HS-5 (cell line): ENCODE data around the gene HADH.
"Not testable (repeated sequence)": the region's sequence is repeated elsewhere in the genome, so short reads cannot be mapped to it uniquely, and the experiment has no call there.

Source experiments
- DNase-seq: peaks from one replicate; pipeline ENCODE4 v3.0.0-alpha.2; 2012; ENCODE audit warnings: low read depth

Gene HADH

DNA sequence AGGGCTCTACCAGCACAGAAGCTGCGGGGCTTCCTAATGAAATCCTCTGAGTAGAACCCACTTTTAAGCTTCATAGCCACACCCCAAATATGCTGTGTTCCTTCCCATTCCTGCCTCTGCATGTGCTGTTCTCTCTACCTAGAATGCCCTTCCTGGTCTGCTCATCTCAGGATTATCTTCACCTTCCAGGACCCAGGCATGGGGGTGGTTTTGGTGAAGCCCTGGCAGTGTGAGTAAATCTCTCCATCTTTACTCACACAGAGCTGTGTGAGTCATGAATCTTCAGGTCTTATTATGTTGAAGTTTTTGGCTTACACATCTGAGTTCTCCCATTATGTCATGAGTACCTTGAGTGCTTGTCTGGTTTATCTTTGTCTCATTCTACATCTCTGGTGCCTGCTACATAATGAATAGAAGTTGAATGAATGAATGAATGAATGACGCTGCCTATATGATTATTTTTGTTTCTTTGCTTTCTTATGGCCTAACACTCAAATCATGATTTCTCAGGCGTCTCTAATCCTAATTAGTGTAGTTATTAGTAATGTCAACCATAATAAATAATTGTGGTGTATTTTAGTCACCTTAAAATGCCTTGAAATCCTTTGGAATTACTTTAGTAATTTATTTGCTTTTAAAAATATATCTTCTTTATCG lies 41.9 kb downstream of the HADH start:
- DNase-seq, result no peak

DNA sequence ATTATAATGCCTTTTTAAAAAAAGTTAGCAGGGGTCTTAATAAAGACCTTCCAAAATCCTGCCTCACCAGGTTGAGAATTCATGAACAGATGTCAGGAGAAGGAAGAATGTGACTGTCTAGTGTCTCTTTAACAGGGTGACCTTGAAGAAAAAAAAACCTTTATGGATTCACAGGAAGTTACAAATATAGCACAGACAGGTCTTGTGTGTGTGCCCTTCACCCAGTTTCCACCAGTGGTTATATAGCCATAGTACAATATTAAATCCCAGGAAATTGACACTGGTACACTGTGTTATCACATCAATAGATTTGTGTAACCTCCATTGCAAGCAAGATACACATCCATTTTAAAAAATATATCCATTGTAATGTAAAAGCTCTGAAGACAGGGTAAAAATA lies 43.7 kb downstream of the HADH start:
- DNase-seq, result no peak

DNA sequence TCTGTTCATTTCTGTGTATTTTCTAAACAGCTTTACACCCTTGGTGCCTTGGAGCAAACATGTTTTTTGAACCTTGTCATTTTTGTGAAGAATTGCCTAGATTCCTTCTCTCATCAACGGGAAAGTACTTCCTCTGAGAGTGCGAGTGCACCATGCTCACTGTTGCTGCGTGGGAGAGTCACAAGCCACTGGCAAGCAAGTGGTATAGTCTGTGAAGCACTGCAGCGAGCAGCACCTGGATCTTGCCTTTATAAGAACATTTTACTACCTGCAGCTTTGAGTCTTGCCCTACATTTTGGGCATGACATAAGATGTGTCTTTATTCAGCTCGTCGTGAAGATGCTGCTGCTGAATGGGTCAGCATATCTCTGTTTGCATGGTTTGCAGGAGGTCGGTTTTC lies 44.9 kb downstream of the HADH start:
- no peak for DNase-seq

DNA sequence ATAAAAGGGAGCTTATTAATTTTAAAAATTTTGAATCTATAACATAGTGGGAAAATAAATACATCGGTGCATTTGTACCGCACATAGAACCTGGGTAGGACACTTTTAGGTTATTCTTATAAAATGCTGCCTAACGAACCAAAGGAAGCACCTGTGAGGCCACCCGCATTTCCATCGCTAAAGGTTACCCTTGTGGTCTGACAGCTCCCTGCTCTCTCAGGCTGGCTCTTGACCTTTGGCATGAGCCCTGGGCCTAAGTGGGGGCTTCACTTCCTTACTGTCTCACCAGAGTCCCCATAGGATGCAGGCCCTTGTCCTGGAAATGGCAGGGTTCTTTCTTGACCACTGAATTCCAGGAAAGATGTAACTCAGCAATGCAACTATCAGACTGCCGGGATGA lies 46.0 kb downstream of the HADH start:
- DNase-seq, result no peak

DNA sequence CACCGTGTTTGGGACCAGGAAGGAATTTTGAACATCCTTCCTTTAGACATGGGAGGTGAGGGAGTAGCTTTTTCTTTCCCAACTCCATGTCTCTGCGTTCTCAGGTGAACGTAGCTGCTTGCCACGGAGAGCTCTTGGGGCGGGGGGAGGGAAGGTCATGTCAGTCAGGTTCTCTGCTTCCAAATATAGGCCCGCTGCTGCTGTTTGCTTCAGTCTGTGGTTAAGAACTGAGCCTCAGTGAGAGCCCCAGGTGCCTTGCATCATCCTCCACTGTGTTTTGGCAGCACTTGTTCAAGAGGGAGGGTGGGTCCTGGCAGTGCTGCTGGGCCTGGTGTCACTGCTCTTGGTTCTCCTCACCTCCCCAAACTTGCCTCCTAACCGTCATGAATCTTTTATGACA lies 46.5 kb downstream of the HADH start:
- no peak for DNase-seq

DNA sequence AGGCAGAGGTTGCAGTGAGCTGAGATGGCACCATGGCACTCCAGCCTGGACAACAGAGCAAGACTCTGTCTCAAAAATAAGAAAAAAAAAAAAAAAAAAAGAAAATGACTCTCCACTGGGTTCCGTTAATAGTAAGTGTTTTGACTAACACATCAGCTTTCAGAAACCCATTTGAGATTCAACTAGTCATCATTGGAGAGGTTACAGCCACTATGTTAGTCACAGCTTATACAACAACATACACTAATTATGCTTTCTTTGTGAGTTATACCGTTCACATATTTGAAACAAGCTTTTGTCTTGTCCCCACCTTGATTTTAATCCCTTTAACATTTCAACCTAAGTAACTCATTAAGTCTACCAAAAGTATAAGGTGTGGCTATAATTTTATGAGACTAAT lies 48.2 kb downstream of the HADH start:
- DNase-seq, result no peak

DNA sequence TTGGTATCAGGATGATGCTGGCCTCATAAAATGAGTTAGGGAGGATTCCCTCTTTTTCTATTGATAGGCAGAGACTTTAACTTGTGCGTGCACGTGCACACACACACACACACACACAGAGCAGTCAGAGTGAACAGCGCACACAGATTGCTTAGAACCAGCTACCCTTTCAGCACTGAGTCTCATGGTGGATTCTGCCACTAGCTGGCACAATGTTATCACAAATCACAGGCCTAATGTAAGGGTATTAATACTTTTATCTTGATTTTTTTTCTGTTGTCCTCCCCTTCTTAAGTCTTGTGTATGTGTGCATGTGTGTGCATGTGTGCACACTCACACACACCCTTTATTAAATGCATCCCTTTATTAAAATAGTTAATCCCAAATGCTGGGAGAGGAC lies 53.2 kb downstream of the HADH start:
- no peak for DNase-seq

DNA sequence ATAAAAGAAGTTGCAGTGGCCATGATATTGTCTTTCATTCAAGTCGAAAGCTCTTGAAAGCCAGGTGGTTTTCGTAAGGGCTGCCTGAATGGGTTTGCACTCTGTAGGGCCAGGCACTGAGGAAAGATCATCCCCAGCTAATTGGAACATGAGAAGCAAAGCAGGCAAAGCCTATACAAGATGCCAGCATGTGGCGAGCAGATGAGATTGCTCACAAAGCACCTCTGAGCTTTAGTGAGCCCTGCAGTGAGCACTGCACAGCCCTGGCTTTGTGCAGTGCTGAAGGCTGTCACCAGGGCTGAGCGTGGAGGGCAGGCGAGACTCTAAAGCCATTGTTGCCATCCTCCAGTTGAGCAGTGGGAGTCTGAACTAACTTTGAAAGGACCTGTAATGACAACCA lies 53.8 kb downstream of the HADH start:
- no peak for DNase-seq

DNA sequence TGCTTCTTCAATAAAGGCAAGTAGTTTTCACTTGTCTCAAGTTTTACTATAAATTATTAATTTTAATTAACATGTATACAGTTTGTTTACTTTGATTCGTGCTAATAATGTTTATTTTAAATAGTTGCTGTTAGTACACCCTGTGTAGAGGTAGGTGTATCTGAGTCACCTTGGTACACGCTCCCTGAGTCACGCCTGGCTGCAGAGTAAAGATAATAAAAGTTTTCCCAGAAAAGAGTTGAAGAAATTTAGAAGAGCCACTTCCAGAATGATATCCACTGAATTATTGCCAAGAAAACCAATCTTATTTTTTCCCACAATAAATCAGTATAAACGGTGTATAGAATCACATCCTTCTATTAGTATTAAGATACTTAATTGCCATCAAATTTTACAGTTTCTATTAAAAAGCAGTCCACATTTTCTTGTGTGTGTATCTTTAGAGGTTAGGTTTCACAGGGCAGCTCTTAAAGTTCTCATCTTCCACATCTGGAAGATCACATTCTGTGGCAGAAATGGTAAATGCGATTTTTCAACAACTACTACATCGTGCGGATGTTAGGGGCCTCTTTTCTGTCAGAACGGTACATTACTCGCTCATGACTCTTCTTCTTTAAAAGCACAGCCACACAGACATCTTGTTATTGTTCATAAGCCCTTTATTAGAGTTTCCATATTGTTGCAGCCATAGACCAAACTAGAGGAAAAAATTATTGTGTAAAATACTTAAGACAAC lies 55.4 kb downstream of the HADH start:
- DNase-seq, result no peak

DNA sequence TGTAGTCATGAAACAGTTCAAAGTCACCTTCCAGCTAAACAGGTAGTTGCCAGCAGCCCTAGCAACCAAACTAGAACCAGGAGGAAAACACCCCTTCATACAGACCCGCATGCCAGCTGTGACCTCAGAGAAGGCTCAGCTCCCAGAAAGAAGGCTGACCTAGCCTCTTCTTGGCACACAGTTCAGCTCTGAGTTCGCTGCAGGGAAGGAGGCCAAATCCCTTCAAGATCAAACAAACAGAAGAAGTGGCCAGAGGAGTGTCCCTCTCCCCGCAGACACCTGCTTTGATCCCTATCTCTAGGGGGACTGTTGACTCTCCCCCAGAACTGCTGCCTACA lies 56.0 kb downstream of the HADH start:
- DNase-seq, result no peak

DNA sequence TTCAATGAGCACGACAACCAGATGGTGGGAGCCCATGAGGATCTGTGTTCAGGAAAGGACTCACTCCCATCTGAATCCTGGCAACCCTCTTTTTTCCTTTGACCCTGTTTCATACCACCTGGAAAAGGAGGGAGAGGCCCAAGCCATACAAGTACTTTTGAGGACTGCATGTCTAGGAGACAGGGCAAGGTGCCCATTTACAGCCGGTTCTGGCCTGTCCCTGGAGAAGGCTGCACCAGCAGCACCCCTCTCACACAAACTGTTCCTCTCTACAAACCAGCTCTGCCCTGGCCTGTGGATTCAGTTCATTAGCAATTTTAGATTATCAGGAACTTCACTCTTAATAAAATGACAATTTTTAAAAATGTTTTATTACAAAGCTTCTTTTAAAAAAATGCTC lies 57.5 kb downstream of the HADH start:
- DNase-seq, result no peak

DNA sequence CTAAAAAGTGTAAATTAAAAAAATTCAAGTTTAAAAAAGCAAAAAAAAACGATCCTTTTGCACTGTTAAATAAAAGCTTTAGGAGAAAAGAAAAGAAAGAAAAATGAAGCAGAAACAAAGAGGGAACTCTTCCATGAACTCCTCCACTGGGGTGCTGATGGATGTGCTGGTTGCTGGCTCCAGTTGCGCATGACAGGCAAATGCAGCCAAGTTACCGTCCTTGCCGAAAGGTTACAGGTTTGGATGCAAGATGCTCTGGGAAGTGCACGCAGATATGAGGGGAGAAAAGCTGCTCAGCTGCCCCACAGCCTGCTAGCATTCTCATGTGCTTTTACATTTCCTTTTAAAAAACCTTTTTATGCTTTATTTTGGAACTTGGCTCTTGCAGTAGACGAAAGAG lies 58.5 kb downstream of the HADH start:
- DNase-seq, result no peak

DNA sequence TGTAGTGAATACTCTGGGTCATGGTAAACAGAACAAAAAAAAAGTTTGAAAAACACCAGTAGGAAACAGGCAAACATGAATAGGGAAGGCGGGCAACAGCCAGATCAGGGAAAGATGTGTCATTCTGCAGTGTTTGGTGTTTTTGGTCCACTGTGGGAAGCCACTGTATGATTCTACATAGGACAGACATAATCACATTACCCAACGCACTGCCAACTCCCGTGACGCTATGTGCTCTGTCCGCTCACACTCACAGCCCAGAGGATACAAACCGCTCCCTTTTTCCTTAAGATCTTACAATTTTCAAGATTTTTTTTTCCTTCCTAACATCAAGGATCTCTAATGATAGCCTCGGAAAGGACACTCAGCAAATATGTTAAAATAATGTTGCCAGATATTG lies 59.3 kb downstream of the HADH start:
- DNase-seq, result no peak

DNA sequence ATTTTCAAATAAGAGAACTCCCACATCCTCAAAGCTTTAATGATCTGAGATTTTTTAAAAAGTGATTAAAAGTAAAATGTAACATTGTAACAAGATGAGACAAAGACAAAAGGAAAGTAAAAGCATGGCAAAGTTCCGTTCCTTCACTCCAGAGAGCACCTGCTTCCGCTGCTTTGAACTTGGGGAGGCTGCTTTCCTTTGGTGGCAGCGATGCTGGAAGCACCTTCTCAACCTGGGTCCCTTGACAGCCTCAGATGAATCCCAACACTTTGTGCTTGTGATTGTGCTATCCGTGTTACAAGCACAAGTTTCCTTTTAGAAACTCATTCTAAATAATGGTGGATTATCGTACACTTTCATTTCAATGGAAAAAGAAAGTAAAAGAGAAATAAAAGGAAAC lies 59.7 kb downstream of the HADH start:
- DNase-seq, result no peak

DNA sequence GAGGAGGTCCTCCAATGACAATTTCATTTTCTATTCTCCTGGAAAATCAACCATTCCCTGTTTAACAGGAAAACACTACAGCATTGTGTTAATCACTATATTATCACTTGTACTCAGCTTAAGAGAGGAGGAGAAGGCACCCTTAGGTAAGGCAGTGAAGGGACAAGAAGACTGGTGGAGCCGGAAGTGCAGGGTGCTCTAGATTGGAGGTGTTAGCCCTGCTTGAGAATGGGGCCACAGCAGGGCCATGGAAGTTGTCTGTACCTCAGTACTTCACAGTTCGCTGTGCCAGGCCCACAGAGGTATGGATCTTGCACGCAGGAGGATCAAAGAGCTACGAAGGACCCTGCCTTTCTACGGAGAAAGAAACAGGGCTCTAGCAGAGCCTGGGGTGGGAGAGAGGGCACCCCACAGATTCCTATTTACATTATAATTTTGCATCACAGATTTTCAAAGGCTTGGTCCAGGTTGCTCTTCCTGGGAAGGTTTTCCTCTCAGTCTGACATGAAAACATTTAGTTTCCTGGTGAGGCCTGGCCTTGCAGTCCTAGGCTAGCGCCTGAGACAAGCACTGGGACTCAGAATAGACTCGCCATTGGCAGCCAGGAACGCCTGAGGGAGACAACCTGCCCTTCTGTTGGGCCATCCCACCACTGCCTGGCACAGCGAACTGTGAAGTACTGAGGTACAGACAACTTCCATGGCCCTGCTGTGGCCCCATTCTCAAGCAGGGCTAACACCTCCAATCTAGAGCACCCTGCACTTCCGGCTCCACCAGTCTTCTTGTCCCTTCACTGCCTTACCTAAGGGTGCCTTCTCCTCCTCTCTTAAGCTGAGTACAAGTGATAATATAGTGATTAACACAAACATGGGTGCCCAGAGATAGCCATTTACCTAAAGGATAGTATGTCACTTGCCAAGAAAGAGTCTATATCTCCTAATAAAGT lies 60.8 kb downstream of the HADH start:
- DNase-seq, result not testable (repeated sequence)

DNA sequence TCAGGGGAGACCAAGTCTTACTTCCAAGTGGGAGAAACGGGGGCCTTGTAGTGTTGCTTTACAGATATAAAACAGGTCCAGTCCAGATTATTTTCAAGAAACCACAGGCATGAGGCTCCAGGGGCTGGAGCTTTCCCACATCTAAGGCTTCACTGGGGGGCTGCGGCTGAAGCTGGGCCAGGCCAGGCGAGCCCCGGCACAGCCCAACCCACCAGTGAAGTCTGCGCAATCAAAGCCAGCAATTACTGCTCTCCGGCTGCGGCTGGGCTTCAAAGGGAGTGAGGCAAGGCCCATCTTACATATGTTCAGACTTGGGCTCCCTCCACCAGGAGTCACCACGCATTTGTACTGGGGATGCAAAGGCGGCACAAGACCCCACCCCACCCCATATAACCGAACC lies 61.7 kb downstream of the HADH start:
- no peak for DNase-seq

DNA sequence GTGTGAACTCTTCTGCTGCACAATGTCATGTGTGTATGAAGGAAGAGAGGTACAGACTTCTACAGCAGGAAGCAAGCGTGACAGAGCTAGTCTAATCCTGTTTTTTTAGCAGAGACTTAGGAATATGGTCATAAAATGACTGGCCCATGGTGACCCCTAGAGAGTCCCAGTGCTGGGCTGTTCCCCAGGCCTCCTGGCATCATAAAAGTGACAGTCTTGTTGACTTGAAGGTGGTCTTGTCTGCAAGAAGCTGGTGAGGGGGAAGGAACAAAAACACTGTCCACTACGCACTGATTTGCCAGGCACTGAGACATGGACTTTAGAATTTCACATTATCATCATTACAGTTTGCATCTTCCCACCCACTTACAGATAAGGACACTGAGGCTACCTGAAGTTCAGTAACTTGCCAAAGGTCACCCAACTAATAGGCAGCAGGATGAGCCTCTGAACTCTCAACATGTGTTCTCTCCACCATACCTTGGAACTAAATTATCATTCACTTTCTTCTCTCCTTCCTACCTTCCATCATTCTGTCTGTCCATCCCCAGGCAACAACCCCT lies 63.0 kb downstream of the HADH start:
- no peak for DNase-seq

DNA sequence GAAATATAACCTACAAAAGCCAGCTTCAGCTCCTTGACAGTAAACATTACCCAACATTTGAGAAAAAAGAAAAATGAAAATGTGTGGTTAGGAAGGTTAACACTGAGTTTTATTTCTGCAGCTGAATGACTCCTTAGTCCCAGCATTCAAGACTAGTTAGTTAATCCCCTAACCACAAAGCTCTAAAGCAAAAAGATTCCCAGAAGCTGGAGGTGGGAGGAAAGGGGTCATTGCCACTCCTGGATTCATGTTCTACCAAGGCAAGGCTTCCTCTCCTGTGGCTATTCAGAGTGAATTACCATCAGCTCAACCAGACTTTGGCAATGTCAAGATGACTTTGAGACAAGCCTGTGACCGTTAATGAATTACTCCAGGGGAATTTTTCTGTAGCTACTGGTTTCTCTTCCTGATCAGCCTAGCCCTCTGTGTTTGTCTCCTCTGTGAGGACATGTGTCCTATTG lies 63.6 kb downstream of the HADH start:
- DNase-seq, result no peak

DNA sequence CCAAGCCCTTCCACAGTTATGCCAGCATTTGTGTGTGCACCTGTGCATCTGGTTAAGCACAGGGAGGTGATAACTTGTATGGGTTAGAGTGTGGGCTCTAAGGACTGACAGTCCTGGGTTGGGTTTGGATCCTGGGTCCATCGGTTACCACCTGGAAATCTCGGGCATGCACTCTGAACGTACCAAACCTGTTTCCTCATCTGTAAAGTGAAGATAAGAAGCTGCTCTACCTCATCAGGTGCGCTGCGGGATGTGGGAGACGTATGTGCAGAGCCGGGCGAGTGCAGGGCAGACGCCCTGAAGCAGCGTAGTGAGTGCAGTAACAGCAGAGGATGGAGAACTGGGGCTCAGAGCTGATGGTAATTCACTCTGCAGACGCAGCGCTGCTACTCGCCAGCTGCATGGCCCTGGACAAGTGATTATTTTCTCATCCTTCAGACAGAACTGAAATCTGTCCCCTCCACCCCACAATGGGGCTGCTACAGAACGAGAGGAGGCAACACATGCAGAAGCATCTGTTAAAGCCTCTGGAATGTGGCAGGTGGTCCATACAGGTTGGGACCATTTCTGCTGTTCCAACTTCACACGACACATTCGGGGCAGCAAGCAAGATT lies 64.4 kb downstream of the HADH start:
- DNase-seq, result no peak

DNA sequence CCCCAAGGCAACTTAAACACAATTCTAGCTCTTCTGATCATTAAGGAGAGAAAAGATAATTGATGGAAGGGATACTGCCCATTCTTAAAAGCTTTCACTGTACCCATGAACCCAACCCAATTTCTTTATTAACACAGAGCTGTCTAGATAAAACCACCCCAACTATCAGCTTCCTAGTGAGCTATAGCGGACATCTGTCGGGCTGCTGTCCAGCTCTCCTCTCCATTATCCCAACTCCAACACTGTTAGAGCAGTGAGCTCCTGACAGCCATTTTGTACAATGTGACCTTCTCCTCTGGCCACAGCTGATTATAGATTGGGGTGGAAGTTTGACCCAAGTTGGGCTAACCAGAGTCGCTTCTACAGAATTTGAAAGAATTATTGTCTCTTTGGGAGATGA lies 66.1 kb downstream of the HADH start:
- DNase-seq, result no peak

DNA sequence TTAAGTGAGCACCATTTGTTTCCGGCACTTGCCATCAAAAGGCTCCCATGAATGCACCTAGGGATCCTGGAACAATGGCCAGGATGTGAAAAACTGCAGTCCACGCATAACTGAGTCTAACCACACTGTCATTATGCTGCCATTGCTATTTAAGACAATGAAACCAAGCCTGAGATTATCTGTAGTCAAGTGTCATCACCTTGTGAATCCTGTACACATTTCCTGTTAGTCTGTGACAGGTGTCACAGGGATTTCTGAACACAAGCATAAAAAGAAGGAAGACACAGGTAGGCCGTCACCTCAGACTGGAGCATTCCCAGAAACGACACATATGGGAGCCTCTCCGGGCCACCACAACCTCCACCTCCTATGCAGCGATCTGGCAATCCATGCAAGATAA lies 66.7 kb downstream of the HADH start:
- DNase-seq, result no peak
